Thoracic aorta (tissue), 2 donors: ENCODE data around the gene NRARP. TPM values are rescaled to one million over a fixed set of nuclear protein-coding genes. Genes with fewer than 3 reads are reported as not detected.
A peak's percentile ranks its signal among the peaks of the same experiment; 100 is the strongest.

Experiments used
- ATAC-seq: fragments of 150-250 bp; one replicate; pipeline ENCODE4 v1.8.0; 2017; ENCODE audit warnings: low read depth; ENCODE audit not compliant: insufficient number of reproducible peaks, low FRiP score
- DNase-seq: peaks from one replicate; pipeline ENCODE4 v3.0.0-alpha.2; 2020; ENCODE audit warnings: low spot score
- H3K27ac ChIP-seq, 2 donors: fragments of 200-600 bp; sonication (generic); 1 replicate in 1 of 2; 2 replicates in 1 of 2; pipeline ENCODE4 v1.5.1; 2016; ENCODE audit warnings: mild to moderate bottlenecking in 2 of 2, moderate library complexity in 2 of 2
- H3K27me3 ChIP-seq: fragments of 200-600 bp; sonication (generic); replicated peaks from 2 replicates; pipeline ENCODE4 v1.6.0; 2016; ENCODE audit warnings: mild to moderate bottlenecking; ENCODE audit not compliant: insufficient read depth
- H3K36me3 ChIP-seq: fragments of 200-600 bp; sonication (generic); one replicate; pipeline ENCODE4 v1.5.1; 2016
- H3K4me1 ChIP-seq, 2 donors: fragments of 200-600 bp; sonication (generic); 1 replicate in 1 of 2; 2 replicates in 1 of 2; pipeline versions ENCODE4 v1.5.1 to v1.6.0; 2016; ENCODE audit warnings: low read depth in 2 of 2, mild to moderate bottlenecking in 1 of 2; ENCODE audit not compliant: control insufficient read depth in 1 of 2
- H3K4me3 ChIP-seq: fragments of 200-600 bp; sonication (generic); 2 replicates; pipeline ENCODE4 v1.5.1; 2016; ENCODE audit warnings: mild to moderate bottlenecking
- H3K9me3 ChIP-seq: fragments of 200-600 bp; sonication (generic); 2 replicates; pipeline ENCODE4 v1.5.1; 2016
- total RNA-seq, 2 donors: library from RNA; depleted of rRNA; stranded (reverse); fragments of >200 nt; gene quantifications; one replicate each; pipeline versions ENCODE4 v1.1.0 to v1.2.3, GENCODE V29; 2016
- TF ChIP-seq, protein P1 (sequence below): fragments of 200-600 bp; sonication (generic); IDR thresholded peaks from one replicate; pipeline ENCODE4 v1.5.1; 2019; ENCODE audit warnings: antibody characterized with exemption

NRARP gene
- total RNA-seq, 2 donors from 2014 or later = 8.5 to 16.9 TPM

DNA sequence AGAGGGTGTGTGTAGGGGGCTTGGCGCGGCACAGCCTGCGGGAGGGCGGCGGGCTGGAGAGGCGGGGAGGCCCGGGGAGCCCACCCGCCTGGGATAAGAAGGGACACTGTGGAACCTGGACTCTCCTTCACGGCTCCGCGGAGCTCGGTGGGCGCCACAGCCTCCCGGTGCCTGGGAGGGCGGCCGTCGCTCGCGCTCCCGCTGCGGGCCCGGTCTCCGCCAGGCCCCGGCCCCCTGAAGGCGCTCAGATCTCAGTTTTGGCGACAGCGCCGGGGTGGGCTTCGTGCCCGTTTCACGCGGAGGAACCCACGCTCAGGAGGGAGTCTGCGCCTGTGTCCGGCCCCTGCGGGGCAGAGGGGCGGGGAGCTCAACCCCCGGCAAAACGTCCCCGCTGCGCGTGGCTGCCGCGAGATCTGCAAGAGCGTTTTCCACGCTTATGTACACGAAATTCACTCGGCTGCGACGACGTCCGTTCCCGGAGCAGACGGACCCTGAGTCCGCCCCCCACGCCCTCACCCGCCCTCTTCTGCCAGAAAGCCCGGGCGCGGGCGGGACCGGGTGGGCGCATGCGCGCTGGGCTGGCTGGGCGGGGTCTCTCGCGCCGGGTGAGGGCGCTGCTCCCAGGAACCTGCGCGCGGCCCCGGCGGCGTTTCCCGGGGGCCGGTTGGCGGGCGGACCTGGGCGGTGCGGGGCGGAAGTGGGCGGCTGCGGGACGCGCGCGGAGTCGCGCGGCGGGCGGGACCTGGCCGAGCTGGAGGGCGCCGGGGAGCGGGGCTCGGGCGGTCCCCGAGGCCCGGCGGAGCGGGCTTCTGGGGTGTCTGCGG lies 47.2 kb downstream of the NRARP start, which contains the start of gene NELFB:
TSS of gene NELFB (plus strand) at position 704 of the 824 bp plus-strand sequence.
- Histone ChIP-seq H3K4me1 (peaks cover 14 to 26% of the 10 kb centered on the region in 2 donors), H3K9me3 (no peaks in the 10 kb centered on the region), H3K27me3 (no peaks in the 10 kb centered on the region), H3K4me3 (peak within 1 kb of the TSS; percentile 89), H3K27ac (peak within 1 kb of the TSS; percentile 57 to 58), H3K36me3 (no peaks in the 10 kb centered on the region)
- TF ChIP-seq, protein P1, sequence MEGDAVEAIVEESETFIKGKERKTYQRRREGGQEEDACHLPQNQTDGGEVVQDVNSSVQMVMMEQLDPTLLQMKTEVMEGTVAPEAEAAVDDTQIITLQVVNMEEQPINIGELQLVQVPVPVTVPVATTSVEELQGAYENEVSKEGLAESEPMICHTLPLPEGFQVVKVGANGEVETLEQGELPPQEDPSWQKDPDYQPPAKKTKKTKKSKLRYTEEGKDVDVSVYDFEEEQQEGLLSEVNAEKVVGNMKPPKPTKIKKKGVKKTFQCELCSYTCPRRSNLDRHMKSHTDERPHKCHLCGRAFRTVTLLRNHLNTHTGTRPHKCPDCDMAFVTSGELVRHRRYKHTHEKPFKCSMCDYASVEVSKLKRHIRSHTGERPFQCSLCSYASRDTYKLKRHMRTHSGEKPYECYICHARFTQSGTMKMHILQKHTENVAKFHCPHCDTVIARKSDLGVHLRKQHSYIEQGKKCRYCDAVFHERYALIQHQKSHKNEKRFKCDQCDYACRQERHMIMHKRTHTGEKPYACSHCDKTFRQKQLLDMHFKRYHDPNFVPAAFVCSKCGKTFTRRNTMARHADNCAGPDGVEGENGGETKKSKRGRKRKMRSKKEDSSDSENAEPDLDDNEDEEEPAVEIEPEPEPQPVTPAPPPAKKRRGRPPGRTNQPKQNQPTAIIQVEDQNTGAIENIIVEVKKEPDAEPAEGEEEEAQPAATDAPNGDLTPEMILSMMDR = no peak
- ATAC-seq = peak; percentile 54
- DNase-seq = peak; percentile 50

DNA sequence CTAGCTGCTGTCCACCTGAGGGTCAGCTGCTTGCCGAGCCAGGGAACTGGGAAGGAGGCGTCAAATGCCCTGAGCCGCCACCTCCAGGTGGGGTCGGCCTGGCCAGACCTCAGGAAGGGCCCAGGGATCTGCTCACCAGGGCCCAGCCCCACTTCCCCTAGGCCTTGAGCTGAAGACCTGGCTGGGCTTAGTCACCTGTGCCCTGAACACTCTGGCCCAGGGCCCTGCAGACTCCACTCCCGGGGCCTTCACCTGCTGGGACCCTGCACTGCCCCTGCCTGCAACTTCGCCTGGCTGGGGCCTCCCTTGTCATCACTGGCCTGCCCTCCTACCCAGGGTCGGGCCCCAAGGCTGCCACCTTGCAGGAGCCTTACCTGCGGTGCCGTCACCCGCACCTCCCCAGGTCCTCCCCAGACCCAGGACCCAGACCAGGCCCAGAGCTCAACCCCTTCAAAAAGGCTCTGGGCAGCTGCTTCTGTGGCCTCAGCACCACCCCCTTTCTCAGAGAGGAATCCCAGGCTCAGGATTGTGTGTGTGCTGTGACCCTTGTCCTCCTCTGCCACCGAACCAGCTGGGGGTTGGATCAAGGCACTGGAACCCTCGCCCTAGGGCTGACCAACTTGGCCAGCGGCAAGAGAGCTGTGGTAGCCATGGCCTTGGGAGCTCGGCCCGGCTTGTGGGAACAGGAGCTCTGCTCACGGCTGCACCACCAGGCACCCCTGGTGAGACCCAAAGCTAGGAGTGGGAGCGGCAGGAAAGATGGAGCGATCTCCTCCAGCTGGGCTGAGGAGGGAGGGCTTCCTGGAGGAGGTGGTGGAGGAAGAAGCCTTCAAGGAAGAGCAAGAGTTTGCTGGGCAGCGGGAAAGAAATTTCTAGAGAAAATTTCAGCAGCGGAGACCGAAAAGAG lies 48.1 kb downstream of the NRARP start:
- TF ChIP-seq, protein P1 = no peak
- peak overlapping the region; percentile 55 to 58 for H3K27ac ChIP-seq
- no peak for ATAC-seq

DNA sequence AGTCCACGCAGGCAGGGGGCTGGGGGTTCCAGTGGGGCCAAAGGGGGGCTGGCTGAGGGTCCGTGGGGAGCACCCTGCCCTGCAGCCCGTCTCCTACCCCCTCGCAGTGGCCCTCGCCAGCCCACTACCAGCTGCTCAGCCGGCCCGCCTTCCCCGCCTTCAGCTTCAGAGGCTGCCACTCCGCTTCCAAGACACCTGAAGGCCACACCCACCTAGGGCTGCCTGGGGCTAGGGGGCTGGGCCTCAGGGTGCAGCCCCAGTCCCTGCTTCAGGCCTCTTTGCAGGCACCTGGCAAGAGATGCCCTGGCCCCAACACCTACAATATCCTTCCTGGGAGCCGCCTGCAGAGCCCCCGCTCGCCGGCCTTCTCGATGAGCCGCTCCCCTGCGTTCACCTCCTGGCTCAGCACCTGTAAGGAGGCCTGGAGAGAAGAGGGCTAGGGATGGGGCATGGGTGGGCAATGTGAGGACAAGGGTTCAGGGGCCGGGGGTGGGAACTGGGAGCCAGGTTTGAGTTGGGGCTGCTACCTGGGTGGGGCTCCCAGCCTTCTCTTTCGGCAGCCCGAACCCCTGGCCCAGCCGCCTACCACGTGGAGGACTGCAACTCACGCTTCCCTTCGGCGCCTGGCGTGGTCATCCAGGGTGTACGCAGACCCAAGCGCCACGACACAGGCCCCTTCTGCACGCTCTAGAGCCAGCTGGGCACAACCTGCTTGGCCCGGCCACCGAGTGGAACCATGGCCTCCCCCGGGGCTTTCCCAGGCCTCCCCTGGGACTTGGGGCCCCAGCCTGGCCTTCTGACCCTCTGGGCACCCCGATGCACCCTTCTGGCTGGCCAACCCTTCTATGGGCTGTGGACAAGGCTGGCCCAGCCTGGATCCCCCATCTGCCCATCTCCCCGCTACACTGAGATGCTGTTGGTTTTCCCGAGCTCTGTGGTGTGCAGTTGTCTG lies 49.2 kb downstream of the NRARP start:
- H3K9me3 ChIP-seq = no peaks in the 10 kb centered on the region
- TF ChIP-seq, protein P1 = no peak
- no peak overlapping the region for H3K27ac ChIP-seq
- ATAC-seq = no peak
- H3K36me3 ChIP-seq = no peaks in the 10 kb centered on the region
- no peak for DNase-seq
- peaks cover 14 to 26% of the 10 kb centered on the region in 2 donors for H3K4me1 ChIP-seq
- no peak overlapping the region for H3K4me3 ChIP-seq
- H3K27me3 ChIP-seq = no peaks in the 10 kb centered on the region

More for the DNA sequence above, 48.1 kb downstream of the NRARP start:
- H3K9me3 ChIP-seq = no peaks in the 10 kb centered on the region
- DNase-seq = no peak
- peaks cover 14 to 26% of the 10 kb centered on the region in 2 donors for H3K4me1 ChIP-seq
- peak overlapping the region; percentile 89 for H3K4me3 ChIP-seq
- H3K27me3 ChIP-seq = no peaks in the 10 kb centered on the region
- no peaks in the 10 kb centered on the region for H3K36me3 ChIP-seq

DNA sequence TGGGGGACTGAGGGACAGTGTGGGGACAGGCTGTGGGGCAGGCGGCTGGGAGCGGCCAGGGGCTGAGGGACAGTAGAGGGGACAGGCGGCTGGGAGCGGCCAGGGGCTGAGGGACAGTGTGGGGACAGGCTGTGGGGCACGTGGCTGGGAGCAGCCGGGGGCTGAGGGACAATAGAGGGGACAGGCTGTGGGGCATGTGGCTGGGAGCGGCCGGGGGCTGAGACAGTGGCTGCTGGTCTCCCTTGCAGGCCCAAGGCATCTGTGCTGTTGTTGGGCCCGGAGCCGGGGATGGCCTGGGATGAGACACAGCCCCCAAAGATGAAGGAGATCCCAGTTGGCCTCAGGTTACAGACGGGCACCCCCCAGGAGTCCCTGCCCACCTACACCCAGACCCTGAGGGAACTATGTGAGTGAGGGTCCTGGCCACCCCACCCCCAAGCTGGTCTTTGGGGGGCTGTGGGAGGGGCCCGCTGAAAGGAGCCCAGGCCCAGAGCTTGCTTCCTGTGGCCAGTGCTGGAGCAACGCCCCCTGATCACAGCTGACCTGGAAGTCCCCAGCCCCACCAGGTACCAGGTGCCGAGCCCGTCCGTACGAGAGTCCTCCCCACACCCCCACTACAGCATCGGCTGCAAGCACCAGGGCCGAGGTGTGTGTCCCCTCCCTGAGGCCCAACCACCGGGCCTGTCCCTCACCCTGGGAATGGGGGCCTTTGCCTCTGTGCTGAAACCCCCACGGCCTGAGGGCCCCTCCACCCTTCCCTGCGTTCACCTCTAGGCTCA lies 50.4 kb downstream of the NRARP start:
- Histone ChIP-seq H3K4me1 (peaks cover 14 to 22% of the 10 kb centered on the region in 2 donors), H3K27me3 (no peaks in the 10 kb centered on the region), H3K36me3 (no peaks in the 10 kb centered on the region), H3K9me3 (no peaks in the 10 kb centered on the region), H3K4me3 (no peak overlapping the region), H3K27ac (no peak overlapping the region)
- ATAC-seq = no peak
- DNase-seq = no peak
- TF ChIP-seq, protein P1 = no peak
